Fibroblast of pulmonary artery (primary cell): ENCODE data around the gene SSU72.
"Not testable (repeated sequence)": the region's sequence is repeated elsewhere in the genome, so short reads cannot be mapped to it uniquely, and the experiment has no call there.

ENCODE experiments used
- DNase-seq: peaks from one replicate; pipeline ENCODE4 v3.0.0-alpha.2; 2010; ENCODE audit warnings: low read depth
- H3K4me3 ChIP-seq: replicated peaks from 2 replicates; pipeline ENCODE4 v1.5.1; 2011; ENCODE audit warnings: low read depth, mild to moderate bottlenecking, control low read depth, low read length, moderate library complexity
- TF ChIP-seq, protein P1 (sequence below): IDR thresholded peaks from 2 replicates; pipeline ENCODE4 v1.5.1; 2011; ENCODE audit warnings: mild to moderate bottlenecking, control low read depth, low read length, inconsistent platforms; ENCODE audit errors: missing control alignments

Gene SSU72

GRCh38 chr1:1560178-1560577 lies 14.5 kb downstream of the SSU72 start:
- H3K4me3 ChIP-seq, result no peak overlapping the region

DNA sequence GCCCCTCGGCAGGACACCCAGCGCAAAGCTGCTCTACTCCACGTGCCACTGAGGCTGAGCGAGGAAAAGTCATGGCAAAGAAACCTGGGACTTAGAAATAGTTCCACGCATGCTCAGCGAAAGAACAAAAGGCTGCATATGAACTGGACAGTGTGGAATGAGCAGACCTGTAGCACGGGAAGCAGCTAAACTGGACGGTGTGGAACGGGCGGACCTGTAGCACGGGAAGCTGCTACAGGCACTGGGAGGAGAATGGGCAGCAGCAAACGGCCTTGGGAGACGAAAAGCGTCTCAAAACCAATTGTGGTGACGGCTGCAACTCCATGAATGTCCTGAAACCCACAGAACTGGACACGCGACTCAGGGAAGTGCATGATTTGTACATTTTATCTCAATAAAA lies 15.6 kb downstream of the SSU72 start:
- no peak overlapping the region for H3K4me3 ChIP-seq
- TF ChIP-seq, protein P1, sequence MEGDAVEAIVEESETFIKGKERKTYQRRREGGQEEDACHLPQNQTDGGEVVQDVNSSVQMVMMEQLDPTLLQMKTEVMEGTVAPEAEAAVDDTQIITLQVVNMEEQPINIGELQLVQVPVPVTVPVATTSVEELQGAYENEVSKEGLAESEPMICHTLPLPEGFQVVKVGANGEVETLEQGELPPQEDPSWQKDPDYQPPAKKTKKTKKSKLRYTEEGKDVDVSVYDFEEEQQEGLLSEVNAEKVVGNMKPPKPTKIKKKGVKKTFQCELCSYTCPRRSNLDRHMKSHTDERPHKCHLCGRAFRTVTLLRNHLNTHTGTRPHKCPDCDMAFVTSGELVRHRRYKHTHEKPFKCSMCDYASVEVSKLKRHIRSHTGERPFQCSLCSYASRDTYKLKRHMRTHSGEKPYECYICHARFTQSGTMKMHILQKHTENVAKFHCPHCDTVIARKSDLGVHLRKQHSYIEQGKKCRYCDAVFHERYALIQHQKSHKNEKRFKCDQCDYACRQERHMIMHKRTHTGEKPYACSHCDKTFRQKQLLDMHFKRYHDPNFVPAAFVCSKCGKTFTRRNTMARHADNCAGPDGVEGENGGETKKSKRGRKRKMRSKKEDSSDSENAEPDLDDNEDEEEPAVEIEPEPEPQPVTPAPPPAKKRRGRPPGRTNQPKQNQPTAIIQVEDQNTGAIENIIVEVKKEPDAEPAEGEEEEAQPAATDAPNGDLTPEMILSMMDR, result no peak
- no peak for DNase-seq

More at GRCh38 chr1:1560178-1560577, 14.5 kb downstream of the SSU72 start:
- TF ChIP-seq, protein P1, result no peak
- DNase-seq, result no peak

DNA sequence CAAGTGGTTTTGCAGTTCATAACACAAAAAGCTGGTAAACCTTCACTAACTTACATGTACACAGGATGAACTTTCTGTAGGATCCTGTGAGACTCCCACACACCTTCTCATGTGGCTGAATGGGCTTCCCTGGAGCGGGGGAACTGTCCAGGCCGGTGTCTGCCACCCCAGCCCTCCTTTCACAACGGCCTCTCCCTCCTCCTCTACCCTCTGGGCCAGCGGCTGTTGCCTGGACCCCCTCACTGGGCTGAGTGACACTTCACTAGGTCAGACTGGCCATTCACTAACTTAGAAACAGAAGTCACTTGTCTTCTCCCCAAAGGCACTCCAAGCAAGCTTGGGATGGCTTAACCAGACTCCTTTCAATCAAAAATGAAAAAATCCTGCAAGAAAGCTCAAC lies 16.1 kb downstream of the SSU72 start:
- TF ChIP-seq, protein P1, result no peak
- no peak for DNase-seq
- no peak overlapping the region for H3K4me3 ChIP-seq

GRCh38 chr1:1557688-1558087 lies 17.0 kb downstream of the SSU72 start:
- H3K4me3 ChIP-seq, DNase-seq: not testable (repeated sequence)

DNA sequence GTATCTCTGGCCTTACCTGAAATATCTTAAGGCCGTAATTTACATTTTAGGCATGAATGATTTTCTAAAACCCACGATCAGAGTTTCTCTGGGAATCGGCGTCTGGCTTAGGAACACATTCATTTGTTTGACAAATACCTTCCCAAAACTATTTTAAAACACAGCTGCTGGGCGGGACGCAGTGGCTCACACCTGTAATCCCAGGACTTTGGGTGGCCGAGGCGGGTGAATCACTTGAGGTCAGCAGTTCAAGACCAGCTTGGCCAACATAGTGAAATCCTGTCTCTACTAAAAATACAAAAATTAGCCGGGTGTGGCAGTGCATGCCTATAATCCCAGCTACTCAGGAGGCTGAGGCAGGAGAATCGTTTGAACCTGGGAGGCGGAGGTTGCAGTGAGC lies 17.7 kb downstream of the SSU72 start:
- not testable (repeated sequence) for DNase-seq, H3K4me3 ChIP-seq

DNA sequence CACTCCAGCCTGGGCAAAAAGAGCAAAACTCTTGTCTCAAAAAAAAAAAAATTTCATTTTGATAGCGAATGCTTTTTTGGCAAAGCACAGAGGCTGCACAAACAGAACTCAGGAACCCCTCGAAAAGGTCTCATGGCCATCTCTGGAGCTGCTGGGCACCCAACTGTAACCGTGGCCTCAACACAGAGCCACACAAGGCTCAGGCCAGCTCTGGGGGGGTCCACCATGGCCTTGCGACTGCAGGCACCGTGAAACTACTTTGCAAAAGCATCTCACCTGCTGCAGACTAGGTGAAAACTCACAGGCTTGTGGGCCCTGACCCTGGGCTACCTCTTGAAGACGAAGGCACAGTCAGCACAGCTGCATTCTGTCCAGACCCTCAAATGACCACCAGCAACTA lies 18.2 kb downstream of the SSU72 start:
- TF ChIP-seq, protein P1, result no peak
- no peak overlapping the region for H3K4me3 ChIP-seq
- DNase-seq, result no peak

DNA sequence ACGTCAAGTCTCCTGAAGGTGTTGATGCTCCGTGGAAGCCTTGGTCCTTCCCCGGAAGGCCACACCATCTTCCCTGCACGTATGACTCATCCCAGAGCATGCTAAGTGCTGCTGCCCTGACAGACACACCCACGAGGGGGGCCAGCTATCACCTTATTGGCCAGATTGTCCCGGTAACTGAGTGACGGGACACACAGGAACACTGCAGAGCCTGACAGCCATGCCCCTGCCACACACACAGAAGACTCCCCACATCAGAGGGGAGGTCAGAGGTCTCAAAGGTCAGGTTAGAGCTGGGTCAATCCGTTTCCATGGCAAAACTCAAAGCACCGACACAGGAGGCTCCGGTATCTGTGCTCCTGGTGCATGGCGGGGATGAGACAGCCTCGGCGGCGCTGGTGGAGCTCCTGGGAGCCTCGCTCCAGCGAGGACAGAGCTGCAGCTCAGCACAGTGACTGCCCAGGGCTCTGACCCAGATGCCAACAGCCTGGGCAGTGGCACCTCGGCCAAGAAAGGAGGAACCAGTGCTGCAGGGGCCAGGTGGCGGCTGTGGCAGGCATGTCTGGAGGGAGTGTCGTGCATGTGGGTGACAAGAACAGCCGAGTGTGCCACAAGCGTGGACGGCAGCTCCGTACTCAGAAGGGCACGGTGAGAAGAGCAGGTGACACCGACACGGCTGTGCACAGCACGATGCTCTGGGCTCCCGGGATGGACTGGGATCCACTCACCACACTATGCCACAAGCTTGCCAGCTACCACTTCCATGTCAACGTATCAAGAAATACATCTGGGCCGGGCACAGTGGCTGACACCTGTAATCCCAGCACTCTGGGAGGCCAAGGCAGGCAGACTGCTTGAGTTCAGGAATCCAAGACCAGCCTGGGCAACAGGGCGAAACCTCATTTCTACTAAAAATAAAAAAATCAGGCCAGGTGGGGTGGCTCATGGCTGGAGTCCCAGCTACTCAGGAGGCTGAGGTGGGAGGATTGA lies 19.4 kb downstream of the SSU72 start:
- no peak overlapping the region for H3K4me3 ChIP-seq
- DNase-seq, result peak; percentile 80
- TF ChIP-seq, protein P1, result no peak

GRCh38 chr1:1554550-1554925 lies 20.1 kb downstream of the SSU72 start:
- no peak overlapping the region for H3K4me3 ChIP-seq
- TF ChIP-seq, protein P1, result no peak
- DNase-seq, result no peak
